ENCODE data around the gene SEPHS1. TPM values are rescaled to one million over a fixed set of nuclear protein-coding genes. Genes with fewer than 3 reads are reported as not detected.

Gene SEPHS1
- total and polyA plus RNA-seq, 2 donors from 2014 or later = 48.8 to 53.5 TPM

GRCh38 chr10:13296476-13296875 is 51.6 kb downstream of the SEPHS1 start:
- H3K9ac ChIP-seq (ENCODE audit: low read length in 3 of 3) = no peak overlapping the region
- FAIRE-seq (no peak), DNase-seq (no peak)
- TF ChIP-seq CTCF (IDR thresholded peaks at IDR 0.05; ENCODE audit: borderline replicate concordance, extremely low read depth, insufficient read depth) = no peak
- intact Hi-C loops (cut with DNase I) = no loop called here
- H3K27ac ChIP-seq (ENCODE audit: low read depth in 2 of 2, low read length in 2 of 2) = no peak overlapping the region
- H3K27me3 ChIP-seq (ENCODE audit: control insufficient read depth, insufficient read depth, low read length) = no peaks in the 10 kb centered on the region
- H3K36me3 ChIP-seq (ENCODE audit: control insufficient read depth in 2 of 3, insufficient read depth in 3 of 3, low read length in 3 of 3) = peaks cover 0 to 23% (median 8%) of the 10 kb centered on the region in 3 donors
- no peaks in the 10 kb centered on the region for H3K9me3 ChIP-seq (ENCODE audit: control insufficient read depth in 2 of 3, insufficient read depth in 1 of 3, low read length in 3 of 3)
- H3K4me3 ChIP-seq (ENCODE audit: low read length in 3 of 3) = no peak overlapping the region
- peaks cover 0 to 3% (median 0%) of the 10 kb centered on the region in 3 donors for H3K4me1 ChIP-seq (ENCODE audit: control insufficient read depth in 2 of 3, insufficient read depth in 2 of 3, low read depth in 1 of 3, low read length in 3 of 3)

- Histone ChIP-seq H3K27ac (ENCODE audit: low read depth in 2 of 2, low read length in 2 of 2) (no peak overlapping the region), H3K36me3 (ENCODE audit: control insufficient read depth in 2 of 3, insufficient read depth in 3 of 3, low read length in 3 of 3) (peaks cover 0 to 23% (median 8%) of the 10 kb centered on the region in 3 donors), H3K4me3 (ENCODE audit: low read length in 3 of 3) (no peak overlapping the region), H3K9ac (ENCODE audit: low read length in 3 of 3) (no peak overlapping the region), H3K4me1 (ENCODE audit: control insufficient read depth in 2 of 3, insufficient read depth in 2 of 3, low read depth in 1 of 3, low read length in 3 of 3) (no peaks in the 10 kb centered on the region), H3K27me3 (ENCODE audit: control insufficient read depth, insufficient read depth, low read length) (no peaks in the 10 kb centered on the region), H3K9me3 (ENCODE audit: control insufficient read depth in 2 of 3, insufficient read depth in 1 of 3, low read length in 3 of 3) (no peaks in the 10 kb centered on the region)
- intact Hi-C loops (cut with DNase I) = no loop called here
- DNase-seq = no peak
- FAIRE-seq = no peak
- TF ChIP-seq CTCF (IDR thresholded peaks at IDR 0.05; ENCODE audit: borderline replicate concordance, extremely low read depth, insufficient read depth) = no peak
These were observed 53.3 kb downstream of the SEPHS1 start for GRCh38 chr10:13294784-13295183.

GRCh38 chr10:13291821-13292773 is 56.0 kb downstream of the SEPHS1 start:
- Histone ChIP-seq H3K36me3 (ENCODE audit: control insufficient read depth in 2 of 3, insufficient read depth in 3 of 3, low read length in 3 of 3) (peaks cover 0 to 33% (median 13%) of the 10 kb centered on the region in 3 donors), H3K9ac (ENCODE audit: low read length in 3 of 3) (no peak overlapping the region), H3K27ac (ENCODE audit: low read depth in 2 of 2, low read length in 2 of 2) (no peak overlapping the region), H3K9me3 (ENCODE audit: control insufficient read depth in 2 of 3, insufficient read depth in 1 of 3, low read length in 3 of 3) (no peaks in the 10 kb centered on the region), H3K4me1 (ENCODE audit: control insufficient read depth in 2 of 3, insufficient read depth in 2 of 3, low read depth in 1 of 3, low read length in 3 of 3) (no peaks in the 10 kb centered on the region), H3K27me3 (ENCODE audit: control insufficient read depth, insufficient read depth, low read length) (no peaks in the 10 kb centered on the region), H3K4me3 (ENCODE audit: low read length in 3 of 3) (no peak overlapping the region)
- DNase-seq = no peak
- FAIRE-seq = no peak
- TF ChIP-seq CTCF (IDR thresholded peaks at IDR 0.05; ENCODE audit: borderline replicate concordance, extremely low read depth, insufficient read depth) = no peak
- intact Hi-C loops (cut with DNase I) = no loop called here
